Right hindlimb (tissue), 1 donor: ENCODE measurements around the gene LRMDA.
A peak's percentile ranks its signal among the peaks of the same experiment; 100 is the strongest.

Experiments used
- DNase-seq: peaks from one replicate; pipeline ENCODE4 v3.0.0-alpha.2; 2018

Gene LRMDA

DNA sequence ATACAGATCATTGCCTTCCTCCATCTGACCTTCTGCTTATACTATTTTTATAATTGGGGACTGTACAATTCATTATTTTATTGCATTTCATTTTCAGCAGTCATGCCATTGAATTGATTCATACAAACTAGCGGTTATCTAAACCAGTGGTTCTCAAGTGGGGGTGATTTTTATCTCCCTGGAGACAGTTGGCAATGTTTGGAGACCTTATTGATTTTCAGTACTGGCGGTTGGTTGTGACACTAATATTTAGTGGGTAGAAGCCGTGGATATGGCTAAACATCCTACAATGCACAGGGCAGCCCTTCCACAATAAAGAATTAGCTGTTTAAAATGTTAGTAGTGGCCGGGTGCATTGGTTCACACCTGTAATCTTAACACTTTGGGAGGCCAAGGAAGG, 765.9 kb downstream of the LRMDA start:
- DNase-seq = no peak

DNA sequence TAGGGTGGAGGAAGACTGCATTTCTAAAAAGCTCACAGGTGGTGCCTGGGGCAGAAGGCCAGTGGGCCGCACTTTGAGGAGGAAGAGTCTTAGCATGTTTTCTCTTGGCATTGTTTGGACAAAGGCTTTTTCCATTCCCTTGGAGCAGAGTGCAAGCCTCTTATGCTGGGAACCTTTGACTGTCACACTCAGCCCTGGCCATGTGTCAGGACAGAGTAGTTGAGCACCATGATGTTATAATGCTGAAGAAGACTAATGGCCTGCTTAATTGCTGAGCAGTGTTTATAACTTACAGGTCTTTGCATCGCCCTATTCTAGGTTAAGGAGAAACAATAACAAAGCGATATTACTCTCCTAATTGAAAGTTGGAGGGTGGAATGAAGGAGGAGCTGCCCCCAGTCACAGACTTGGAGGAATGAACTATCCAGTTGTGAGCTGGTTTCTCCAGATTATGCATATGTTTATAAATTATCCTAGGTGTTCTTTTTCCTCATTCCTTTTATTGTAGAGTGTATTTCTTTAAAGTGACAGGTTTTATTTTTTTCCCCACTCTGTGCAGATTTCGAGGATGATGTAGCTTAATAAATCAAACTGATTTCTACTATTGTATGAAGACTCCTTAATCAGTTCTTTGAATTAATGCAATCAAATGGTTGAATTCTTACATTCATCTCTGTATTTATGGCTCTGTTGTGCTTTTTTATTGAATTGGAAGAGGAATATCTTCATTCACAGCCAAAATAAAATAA, 767.0 kb downstream of the LRMDA start:
- no peak for DNase-seq

DNA sequence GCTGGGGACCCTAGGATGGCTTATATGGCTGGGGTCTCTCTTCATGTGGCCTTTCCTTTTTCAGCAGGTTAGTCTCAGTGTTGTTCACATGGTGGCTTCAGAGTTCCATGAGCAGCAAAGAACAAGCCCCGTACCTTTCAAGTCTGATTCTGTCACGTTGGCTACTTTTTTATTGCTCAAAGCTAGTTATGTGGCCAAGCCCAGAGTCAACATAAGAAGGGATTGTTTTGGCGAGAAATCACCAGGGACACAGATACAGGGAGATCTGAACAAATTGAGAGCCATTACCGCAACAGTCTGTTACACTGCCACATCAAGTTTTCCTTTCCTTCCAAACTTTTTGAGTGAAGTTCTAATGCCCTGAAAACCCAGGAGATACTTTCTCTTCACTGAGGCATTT, 770.5 kb downstream of the LRMDA start:
- DNase-seq = no peak

DNA sequence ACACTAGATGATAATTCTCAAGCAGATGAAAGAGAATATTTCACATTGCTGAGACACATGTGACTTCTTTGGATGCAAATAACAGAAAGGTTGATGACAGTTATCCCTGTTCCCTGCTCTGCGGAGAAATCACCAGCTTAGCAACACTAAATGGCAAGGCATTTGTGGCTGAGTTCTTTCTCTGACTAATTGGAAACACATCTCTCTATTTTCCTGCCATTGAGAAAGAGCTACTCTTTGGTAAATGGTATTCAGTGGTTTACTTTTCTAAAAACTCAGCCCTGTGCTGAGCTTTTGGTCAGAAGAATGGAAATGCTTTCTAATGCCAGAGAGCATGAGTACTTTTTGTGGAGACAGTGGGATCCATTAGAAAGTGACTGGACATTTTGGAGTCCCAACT, 771.4 kb downstream of the LRMDA start:
- DNase-seq = no peak

DNA sequence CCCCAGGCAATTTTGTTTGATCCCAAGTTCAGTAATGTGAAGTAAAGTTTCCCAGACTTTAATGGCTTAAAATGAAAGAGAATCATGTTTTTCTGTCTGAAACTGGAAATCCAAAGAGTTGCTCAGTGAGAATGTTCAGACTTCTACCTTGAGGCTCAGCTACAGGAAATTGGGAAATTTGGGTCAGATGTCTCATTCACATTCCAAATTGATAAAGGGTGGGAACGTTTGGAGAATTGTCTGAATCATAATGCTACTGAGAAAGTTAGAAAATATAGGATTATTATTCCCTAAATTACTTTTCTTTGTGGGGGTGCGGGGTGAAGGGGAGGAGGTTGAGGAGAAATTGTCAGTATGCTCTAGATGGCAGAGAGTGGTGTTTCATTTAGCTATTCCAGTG, 773.9 kb downstream of the LRMDA start:
- no peak for DNase-seq

DNA sequence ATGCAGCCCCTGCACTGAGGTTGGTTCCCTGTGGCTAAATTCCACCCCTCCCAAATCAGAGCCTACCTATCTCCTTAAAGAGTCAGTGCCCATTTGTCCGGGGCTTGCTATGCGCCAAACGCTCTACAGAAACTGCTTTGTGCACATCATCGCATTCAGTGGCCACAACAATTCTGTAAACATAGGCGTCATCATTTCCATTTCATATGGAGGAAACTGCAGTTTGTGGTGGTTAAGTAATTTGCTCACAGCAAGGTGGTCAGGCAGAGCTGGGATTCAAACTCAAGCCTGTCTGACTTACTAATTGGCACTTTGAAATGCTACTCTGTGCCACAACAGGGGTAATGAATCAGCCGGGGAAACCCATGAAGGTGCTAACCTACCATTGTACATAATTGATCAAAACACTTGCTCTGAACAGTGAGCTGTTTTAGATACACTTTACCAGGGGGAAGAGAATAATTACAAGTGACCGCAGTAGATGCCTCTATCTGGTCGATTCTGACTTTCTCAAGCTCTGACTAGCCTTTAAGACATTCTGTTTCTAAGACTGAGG, 775.5 kb downstream of the LRMDA start:
- DNase-seq = no peak

DNA sequence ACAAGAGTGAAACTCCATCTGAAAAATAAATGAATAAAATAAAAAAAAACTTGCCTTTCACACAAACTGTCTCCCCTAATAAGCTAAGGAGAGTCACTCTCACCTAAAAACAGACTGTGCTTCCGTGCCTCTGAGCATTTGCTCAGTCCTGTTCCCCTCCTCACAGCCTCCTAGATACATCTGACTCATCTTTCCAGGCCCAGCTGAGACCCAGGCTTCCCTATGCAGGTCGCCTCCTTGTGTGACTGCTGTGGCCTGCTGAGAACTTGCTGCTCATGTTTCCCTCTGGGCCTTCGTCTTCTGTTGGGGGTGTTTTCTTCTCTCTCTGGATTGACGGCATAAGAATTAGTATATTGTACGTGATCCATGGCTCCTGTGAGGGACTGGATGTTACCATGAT, 777.7 kb downstream of the LRMDA start:
- DNase-seq = no peak

DNA sequence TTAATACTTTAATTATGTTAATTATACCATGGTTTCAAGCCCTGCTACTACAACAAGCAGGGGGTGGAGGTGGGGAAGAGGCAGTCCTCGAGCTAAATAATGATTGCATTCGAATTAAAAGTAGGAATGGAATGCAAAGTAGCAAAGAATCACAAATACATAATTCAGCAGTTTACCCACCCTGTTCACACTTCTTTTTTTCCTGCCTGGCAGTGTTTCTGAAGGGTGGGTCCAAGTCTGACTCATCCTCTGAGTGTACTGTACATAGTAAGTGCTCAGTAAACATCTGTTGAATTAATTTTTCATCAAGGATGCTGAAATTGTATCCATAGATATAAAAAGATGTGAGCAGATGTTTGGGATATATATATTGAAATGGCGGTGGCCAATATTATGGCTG, 778.8 kb downstream of the LRMDA start:
- no peak for DNase-seq

DNA sequence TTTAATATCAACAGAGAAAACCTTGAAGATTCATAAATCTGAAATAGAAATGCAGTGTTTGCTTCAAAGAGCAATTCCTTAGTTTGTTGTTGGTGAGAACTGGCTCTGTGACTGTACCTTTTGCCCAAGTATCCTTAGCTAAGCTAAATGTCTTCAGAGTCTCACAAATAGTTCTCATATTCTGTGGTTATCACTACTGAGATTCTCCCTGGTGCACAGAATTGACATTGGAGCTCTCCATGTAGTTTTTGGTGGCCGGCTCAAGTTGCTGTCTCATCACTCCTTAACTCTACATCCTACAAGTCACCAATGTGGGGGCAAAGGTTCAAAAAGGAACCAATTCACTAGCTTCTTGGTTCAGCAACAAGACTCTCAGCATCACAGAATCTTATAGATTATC, 780.3 kb downstream of the LRMDA start:
- DNase-seq = no peak

DNA sequence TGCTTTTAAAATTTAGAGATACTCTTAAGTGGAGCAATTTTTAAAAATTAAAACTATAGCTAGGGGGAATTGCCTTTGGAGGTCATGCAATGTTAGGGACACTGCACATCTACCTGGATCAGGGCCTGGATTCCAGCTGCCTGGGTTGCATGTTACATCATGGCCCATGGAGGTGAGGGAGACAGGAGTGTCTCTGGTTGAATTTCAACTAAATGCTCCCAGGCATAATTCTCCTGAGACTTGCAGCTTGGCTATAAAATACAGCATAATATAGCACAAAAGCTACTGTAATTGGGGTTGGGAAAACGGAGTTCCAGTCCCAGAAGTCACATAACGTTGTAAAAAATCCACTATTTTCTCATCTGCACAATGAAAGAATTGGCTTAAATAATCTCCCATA, 782.5 kb downstream of the LRMDA start:
- peak; percentile 57 for DNase-seq

DNA sequence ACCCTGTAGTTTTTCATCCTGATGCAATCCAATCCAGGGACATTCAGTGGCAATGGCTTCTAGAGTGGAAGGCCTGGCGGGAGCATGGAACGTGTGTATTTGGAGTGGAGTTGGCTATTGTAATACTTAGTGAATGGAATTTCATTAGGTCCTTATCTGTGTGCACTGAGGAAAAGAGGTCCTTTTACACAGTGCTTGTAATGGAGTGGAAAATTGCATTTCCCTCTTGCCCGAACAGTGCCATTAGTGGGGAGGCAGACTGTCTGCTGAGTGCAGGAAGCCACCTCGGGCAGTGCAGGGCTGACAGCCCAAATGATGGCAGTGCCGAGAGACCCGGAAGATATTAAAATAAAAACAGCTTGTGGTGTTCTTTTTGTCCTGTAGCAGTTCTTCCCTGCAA, 786.6 kb downstream of the LRMDA start:
- DNase-seq = no peak

DNA sequence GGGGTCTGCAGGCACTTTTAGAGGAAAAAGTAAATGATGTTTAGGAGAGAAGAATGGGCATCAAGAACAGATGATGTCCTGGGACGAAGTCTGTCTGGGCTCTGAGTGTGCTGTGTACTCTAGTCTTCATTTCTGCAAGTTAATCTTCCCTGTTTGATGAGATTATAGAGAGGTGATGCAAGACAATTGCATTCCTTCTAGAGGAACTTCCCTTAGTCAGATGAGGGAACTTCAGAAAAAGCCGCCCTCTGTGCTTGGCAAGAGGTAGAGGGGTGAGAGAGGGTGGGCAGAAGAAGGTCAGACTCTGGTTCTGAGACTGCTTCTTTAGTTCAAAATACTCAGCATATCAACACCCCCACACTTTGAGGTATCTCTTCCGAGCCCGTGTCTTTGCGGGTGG, 797.9 kb downstream of the LRMDA start:
- DNase-seq = no peak

DNA sequence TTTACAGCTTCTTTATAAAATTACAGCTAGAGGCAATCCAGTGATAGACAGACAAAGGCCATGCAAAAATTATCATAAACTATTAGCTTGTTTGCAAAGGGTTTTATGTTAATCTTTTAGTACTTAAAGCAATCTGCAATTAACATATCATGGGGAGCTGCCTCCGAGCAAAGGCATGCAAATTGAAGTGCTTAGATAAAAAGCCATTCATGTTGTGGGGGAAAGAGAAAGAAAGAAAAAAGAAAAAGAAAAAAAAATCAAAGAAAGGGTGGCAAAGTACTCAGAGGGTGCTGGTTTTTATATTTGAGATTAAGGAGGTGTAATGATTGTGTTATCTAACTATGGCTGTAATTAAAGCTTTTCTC, 799.5 kb downstream of the LRMDA start:
- DNase-seq = no peak

DNA sequence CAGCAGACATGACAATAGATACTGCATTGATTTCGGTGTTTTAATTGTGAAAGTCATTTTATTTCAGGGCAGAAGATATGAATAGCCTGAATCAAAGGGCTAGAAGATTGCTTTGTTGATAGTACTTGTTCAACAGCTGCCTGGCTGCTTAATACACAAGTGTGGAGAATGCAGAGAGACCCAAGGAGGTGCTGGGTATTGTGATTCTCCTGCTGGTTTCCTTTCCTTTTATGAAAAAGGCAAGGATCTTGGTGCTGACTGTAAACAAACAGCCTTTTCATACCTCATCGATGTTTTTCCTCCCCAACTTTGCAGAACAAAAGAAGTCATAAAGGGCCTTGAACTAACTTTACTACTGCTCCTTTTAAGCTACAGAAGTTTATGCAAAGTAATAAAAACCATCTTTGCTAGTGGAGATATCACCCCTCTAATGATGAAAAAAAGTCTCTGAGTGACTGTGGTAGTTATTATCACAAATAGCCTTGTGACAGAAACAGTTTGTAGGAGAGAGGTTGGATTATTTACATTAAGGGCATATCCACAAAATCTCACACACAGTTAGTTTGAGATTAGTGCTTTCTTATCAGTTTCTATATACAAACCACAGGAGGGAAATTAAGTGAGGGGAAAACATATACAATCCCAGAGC, 800.0 kb downstream of the LRMDA start:
- no peak for DNase-seq

DNA sequence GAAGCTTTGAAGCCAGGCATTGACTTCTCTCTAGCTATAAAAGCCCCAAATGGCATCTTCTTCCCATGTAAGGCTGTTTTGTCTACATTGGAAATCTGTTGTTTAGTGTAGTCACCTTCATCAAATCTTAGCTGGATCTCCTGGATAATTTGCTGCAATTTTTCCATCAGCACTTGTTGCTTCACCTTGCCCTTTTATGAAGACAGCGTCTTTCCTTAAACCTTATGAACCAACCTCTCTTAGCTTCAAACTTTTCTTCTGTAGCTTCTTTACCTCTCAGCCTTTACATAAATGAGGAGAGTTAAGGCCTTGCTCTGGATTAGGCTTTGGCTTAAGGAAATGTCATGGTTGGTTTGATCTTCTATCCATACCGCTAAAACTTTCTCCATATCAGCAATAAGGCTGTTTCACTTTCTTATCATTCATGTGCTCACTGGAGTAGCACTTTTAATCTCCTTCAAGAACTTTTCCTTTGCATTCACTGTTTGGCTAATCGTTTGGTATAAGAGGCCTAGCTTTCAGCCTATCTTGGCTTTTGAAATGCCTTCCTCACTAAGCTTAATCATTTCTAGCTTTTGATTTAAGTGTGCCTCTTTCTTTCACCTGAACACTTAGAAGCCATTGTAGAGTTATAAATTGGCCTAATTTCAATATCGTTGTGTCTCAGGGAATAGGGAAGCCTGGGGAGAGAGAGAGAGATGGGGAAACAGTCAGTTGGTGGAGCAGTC, 803.2 kb downstream of the LRMDA start:
- no peak for DNase-seq

DNA sequence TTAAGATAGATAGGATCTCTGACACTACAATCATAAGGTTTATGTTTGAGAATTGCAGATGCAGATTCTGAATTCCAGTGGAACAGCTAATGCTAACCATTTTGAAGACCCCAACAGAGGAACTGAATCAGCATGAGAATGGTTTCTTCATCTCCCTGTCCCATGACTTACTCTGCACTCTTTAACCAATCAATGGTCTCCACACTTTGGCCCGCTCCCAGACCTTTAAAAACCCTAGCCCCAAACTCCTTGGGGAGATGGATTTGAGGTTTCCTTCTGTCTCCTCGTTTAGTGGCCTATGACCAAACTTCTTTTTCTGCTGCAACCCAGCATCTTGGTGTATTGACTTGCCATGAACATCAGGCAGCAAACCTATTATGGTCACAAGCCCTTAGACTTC, 804.9 kb downstream of the LRMDA start:
- no peak for DNase-seq

DNA sequence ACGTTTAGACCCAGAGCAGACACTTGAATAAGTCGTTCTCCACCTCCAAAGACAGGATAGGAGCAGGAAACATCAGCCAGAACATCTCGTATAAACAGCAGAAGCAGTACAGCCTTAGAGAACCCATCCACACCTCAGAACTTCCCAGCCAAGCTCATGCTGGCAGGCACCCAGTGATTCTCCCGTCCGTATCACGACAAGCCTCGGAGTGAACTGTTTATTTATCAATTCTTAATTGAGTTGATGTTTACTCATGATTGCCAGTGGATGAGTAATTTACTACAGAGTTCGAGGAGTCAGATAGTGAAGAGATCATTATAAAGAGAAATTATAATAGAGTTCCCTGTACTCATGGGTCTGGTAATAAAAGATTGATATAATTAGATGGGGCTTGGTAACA, 811.5 kb downstream of the LRMDA start:
- no peak for DNase-seq

DNA sequence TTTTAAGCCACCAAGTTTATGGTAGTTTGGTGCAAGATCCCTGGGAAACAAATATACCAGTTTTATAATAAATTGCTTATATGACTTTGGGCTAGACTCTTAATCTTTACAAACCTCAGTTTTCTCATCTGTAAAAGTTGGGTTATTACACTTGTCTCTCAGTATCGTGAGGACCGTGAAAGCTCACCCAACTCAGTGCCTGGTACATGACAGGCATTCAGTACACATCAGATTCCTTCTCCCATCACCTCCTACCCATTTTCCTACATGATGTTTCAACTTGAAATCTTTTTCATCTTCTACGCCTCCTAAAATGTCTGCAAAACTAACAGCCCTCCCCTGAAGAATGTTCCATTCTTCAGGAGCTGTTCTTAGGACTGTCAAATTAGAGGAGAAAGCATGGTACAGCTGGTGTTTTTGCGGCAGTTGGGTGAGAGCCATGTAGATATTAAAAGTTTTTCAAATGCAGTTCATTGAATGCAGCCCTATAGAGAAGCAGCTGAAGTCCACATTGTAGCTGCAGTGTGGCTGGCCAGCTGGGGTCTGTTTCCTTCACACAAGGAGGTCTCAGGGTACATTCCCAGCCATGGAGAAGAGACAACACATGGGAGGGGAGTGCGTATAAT, 812.8 kb downstream of the LRMDA start:
- peak; percentile 42 for DNase-seq

DNA sequence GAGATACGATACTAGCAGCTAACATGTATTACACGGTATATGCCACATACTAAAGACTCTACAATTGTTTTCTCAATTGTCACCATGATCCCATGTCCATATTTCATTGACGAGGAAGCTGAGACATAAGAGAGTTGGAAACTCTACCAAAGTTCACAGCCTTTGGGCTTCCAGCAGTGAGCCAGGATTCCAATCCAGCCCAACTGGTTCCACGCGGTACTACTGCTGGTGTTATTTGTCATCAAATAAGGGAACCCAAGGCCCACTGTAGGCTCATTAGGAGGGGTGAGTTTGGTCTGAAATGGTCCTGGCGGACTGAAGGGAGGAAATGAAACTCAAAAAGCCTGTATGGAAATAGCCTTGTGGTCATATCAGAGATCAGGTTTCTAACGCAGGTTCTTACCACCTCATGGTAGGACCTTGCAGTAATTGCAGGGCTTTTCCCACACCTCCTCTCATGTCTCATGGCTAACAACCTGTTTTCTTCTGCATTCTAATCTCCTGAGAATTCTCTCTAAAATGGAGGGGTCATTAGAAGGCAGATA, 814.6 kb downstream of the LRMDA start:
- DNase-seq = no peak

DNA sequence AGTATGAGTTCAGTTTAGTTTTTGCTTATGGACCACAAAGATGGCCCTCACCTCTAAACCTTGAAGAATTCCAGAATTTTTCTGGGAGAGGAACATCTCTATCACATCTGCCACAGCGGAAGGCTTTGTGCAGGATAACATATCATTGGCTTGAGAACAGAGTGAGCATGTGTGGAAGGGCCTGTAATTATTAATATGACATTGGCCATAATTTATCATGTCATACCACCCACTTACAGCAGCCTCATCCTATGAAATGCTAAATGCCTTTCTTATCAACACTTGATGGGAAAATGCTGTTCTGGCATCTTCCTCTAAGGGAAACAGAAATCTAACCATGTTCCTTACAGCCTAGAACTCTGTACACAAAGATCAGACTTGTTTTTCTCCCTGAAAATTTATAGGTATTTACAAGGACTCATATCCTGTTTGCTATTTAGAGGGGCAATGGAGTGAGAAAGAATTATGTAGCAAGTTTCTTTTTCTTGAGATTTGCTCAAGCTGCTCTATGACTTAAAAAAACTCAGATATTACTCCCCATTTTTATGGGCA, 817.3 kb downstream of the LRMDA start:
- no peak for DNase-seq

DNA sequence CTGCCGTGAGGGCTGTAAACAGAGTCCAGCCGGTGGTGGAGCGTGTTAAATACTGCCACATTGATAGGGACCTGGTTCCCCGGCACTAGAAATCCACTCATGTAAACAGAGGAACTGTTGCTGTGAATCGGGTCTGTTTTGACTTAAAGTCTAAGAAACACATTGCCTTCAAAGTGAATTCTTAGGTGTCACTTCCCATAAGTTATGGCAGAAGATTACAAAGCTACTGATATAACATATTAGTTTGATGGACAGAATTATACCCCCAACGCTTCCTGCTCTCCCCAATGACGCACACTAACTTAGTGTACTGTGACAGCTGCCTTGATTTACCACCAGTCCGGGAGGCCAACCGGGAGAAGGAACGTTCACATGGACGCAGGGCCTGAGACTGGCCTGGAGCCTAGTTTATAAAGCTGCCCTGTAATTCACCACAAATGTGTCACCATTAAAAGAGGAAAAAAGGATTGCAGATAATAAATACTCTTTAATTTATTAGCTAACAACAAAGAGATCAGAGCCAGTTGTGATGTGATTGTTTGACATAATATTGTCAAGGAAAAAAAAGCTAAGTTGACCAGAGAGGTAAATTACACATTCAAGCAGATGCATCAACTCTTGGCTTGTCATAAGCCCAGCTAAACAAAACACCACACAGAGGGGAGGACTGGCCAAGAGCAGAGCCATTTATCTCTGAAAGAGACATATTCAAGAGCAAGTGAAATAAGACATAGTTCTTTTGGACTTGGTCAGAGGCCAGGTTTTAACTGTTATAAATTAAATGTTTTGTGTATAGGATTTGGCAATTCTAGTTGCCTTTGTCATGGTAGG, 820.6 kb downstream of the LRMDA start:
- DNase-seq = peak; percentile 43

DNA sequence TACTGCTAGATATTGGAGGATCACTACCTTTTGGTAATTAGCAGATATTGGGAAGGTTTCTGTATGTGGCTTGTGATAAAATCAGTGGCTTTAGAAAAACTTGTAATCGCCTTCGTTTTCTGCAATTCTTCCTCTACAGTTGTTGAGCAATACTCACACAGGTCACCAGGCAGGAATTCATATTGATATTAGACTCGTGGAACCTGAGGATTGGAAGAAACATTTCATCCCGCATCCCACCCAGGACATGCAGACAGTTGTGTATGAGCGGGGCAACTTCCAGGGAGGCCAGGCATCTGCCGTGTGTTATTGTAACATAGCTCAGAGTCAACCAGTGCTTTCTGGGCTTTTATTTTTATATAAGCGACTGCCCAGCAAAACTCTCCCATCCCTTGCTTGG, 821.3 kb downstream of the LRMDA start:
- DNase-seq = no peak
